Measurements from ENCODE around the gene MEGF11. TPM values are rescaled to one million over a fixed set of nuclear protein-coding genes. Genes with fewer than 3 reads are reported as not detected.

The MEGF11 gene
- total RNA-seq, 1 experiment from 2014 or later = not detected

DNA sequence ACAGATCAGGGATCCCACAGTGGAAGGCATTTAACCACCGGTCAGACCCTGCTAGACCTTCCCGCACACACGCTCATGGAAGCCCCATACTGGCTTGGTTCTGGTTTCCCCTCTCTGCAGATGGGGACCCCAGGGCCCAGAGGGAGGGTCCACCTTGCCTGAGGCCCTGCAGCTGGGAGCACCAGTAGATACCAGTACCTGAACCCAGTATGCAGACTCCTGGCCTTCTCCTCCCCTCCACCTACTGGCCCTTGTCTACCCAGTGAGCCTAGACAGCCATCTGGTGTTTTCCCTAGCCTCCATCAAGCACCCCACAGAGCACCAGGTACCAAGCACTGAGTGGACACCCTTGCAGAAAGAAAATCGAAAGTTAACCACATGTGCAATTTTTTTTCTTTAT, 65.1 kb downstream of the MEGF11 start:
- Histone ChIP-seq H3K9me2 (replicated peaks; ENCODE audit: insufficient read depth, low read length) (no peaks in the 10 kb centered on the region), H3K36me3 (ENCODE audit: insufficient read depth, low read length) (no peaks in the 10 kb centered on the region), H3K27ac (ENCODE audit: low read length) (no peak overlapping the region), H3K4me3 (ENCODE audit: low read length) (no peak overlapping the region), H3K4me2 (ENCODE audit: low read depth, low read length, poor library complexity, severe bottlenecking) (no peak overlapping the region), H3K79me2 (ENCODE audit: low read length) (no peaks in the 10 kb centered on the region), H4K20me1 (ENCODE audit: insufficient read depth, low read depth, low read length) (0 out of 2 replicates have a peak, but pooled peaks cover 3% of the 10 kb centered on the region), H3K9me3 (ENCODE audit: low read length) (no peaks in the 10 kb centered on the region), H3K4me1 (ENCODE audit: low read length) (no peaks in the 10 kb centered on the region), H3K9ac (ENCODE audit: low read length) (no peak overlapping the region), H2AFZ (ENCODE audit: low read length) (no peak overlapping the region), H3K27me3 (ENCODE audit: low read length) (no peaks in the 10 kb centered on the region)
- DNase-seq = no peak

DNA sequence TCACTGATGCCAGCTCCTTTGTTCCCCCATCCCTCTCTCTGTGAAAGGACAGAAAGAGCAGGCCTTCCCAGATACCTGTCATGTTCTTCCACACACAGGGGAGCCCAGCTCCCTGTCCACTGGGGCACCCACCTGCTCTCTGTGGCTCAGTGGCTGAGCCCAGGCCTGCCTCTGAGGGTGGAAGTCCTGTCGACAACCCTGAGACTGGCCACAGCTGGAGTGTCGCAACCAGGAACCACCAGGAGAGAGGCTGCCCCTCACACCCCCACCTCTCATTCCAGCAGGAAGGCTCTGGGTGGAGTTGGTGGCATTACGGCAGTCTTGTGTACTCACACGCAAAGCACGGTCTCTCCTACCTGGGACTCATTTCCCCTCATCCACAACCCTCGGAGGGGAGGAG, 66.3 kb downstream of the MEGF11 start:
- H2AFZ ChIP-seq (ENCODE audit: low read length) = no peak overlapping the region
- no peaks in the 10 kb centered on the region for H3K4me1 ChIP-seq (ENCODE audit: low read length)
- H3K9me3 ChIP-seq (ENCODE audit: low read length) = no peaks in the 10 kb centered on the region

DNA sequence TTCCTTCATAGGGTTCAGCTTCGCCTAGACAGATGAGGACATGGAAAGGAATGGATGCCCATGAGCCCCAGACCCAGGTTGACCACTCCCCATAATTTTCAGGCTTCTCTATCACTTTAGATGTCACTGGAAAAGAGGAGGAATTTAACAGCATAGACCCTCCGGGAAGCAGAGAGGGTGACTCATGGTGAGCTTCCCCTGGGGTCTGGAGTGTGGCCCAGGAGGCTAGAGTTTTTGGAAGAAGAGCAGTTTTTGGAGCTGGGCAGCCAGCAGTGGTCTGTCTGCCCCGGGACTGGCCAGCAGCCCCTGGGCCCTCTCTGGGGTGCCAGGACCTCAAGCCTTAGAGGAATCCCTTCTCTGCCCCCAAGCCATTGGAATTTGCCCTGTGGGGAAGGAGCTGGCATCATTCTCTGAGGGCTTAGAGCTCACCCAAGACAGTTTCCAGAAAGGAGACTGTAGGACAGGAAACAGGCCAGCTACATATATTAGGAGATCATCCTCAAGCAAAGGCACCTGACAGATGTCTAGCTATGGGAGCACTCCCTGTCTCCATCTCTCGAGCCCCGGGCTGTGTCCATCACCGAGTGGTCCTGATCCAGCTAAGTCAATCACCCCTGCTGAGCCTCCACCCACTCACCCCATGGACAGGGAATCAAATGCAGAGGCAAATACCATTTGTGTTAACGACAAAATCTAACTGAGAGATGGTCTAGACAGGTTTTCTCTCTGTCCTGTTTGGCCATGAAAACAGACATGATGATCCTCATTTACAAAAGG, 67.3 kb downstream of the MEGF11 start:
- Histone ChIP-seq H3K36me3 (ENCODE audit: insufficient read depth, low read length) (no peaks in the 10 kb centered on the region), H3K9ac (ENCODE audit: low read length) (no peak overlapping the region), H4K20me1 (ENCODE audit: insufficient read depth, low read depth, low read length) (0 out of 2 replicates have a peak, but pooled peaks cover 3% of the 10 kb centered on the region), H3K9me2 (replicated peaks; ENCODE audit: insufficient read depth, low read length) (no peaks in the 10 kb centered on the region), H2AFZ (ENCODE audit: low read length) (no peak overlapping the region), H3K4me1 (ENCODE audit: low read length) (peaks cover 6% of the 10 kb centered on the region), H3K9me3 (ENCODE audit: low read length) (no peaks in the 10 kb centered on the region), H3K4me3 (ENCODE audit: low read length) (no peak overlapping the region), H3K79me2 (ENCODE audit: low read length) (no peaks in the 10 kb centered on the region), H3K27me3 (ENCODE audit: low read length) (no peaks in the 10 kb centered on the region), H3K4me2 (ENCODE audit: low read depth, low read length, poor library complexity, severe bottlenecking) (no peak overlapping the region), H3K27ac (ENCODE audit: low read length) (no peak overlapping the region)
- no peak for DNase-seq

More for the DNA sequence above, 66.3 kb downstream of the MEGF11 start:
- no peak for DNase-seq
- Histone ChIP-seq H3K79me2 (ENCODE audit: low read length) (no peaks in the 10 kb centered on the region), H3K4me2 (ENCODE audit: low read depth, low read length, poor library complexity, severe bottlenecking) (no peak overlapping the region), H4K20me1 (ENCODE audit: insufficient read depth, low read depth, low read length) (0 out of 2 replicates have a peak, but pooled peaks cover 3% of the 10 kb centered on the region), H3K9me2 (replicated peaks; ENCODE audit: insufficient read depth, low read length) (no peaks in the 10 kb centered on the region), H3K9ac (ENCODE audit: low read length) (no peak overlapping the region), H3K27me3 (ENCODE audit: low read length) (no peaks in the 10 kb centered on the region), H3K36me3 (ENCODE audit: insufficient read depth, low read length) (no peaks in the 10 kb centered on the region), H3K27ac (ENCODE audit: low read length) (no peak overlapping the region), H3K4me3 (ENCODE audit: low read length) (no peak overlapping the region)

DNA sequence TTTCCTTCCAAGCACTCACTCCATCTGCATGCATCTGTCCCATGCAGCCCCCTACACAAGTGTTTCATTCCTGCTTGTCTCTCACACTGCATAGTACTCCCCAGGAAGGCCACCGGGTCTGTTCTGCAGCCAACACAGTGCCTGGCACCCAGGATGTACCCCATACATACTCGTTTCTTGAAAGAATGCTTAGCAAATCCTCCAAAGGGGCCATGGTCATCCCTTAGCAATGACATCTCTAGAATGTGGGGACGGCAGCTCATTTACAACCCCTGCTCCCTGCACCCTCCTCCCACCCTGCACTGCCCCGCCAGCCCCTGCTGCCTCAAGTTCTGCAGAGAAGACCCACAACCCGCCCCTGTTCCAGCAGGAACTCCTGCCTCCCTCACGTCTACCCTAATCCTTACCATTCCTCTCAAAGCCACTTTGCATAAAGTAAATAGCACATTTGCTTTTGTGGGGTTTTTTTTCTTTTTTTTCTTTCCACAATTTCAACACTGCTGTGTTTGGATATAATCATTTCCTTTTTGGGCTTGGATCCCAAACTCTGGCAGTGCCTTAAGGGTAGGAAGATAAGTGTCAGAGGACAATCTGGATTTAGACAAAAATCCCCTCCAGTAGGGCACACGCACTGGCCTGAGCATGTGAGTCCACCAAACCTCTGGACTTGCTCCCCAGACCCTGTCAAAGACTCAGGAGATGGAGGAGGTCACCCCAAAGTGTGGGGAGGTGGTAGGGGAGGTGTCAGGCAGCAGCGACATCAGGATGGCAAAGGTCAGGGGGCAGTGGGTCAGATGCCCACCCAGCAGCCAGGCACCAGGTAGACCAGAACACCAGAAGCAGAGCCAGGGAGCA, 68.4 kb downstream of the MEGF11 start:
- H3K9me2 ChIP-seq (replicated peaks; ENCODE audit: insufficient read depth, low read length) = no peaks in the 10 kb centered on the region
- H3K9ac ChIP-seq (ENCODE audit: low read length) = no peak overlapping the region
- no peak overlapping the region for H3K27ac ChIP-seq (ENCODE audit: low read length)

DNA sequence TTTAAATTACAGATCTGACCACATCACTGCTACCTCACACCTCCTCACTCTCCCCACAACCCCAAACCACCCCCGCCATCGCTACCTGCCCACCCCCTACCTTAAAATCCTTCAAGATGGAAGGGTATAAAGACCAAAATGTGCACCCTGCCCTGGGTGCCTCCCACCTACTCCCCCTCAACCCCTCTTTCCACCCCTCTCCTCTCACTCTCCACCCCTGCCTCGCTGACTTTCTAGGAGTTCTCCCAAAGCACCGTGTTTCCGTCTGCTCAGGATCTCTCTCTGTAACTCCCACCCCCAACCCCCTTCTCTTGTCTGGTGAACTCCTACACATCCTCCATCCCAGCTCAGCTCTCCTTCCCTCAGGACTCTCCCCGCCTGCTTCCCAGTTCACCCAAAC, 69.1 kb downstream of the MEGF11 start:
- no peak overlapping the region for H3K9ac ChIP-seq (ENCODE audit: low read length)
- H3K79me2 ChIP-seq (ENCODE audit: low read length) = no peaks in the 10 kb centered on the region
- DNase-seq = no peak
- H3K4me1 ChIP-seq (ENCODE audit: low read length) = peaks cover 10% of the 10 kb centered on the region
- H3K9me3 ChIP-seq (ENCODE audit: low read length) = no peaks in the 10 kb centered on the region
- H3K27me3 ChIP-seq (ENCODE audit: low read length) = no peaks in the 10 kb centered on the region
- 0 out of 2 replicates have a peak, but pooled peaks cover 3% of the 10 kb centered on the region for H4K20me1 ChIP-seq (ENCODE audit: insufficient read depth, low read depth, low read length)
- H2AFZ ChIP-seq (ENCODE audit: low read length) = no peak overlapping the region
- no peaks in the 10 kb centered on the region for H3K36me3 ChIP-seq (ENCODE audit: insufficient read depth, low read length)
- no peak overlapping the region for H3K27ac ChIP-seq (ENCODE audit: low read length)
- no peaks in the 10 kb centered on the region for H3K9me2 ChIP-seq (replicated peaks; ENCODE audit: insufficient read depth, low read length)
- H3K4me2 ChIP-seq (ENCODE audit: low read depth, low read length, poor library complexity, severe bottlenecking) = no peak overlapping the region
- H3K4me3 ChIP-seq (ENCODE audit: low read length) = no peak overlapping the region

More for the DNA sequence above, 68.4 kb downstream of the MEGF11 start:
- no peak overlapping the region for H2AFZ ChIP-seq (ENCODE audit: low read length)
- peaks cover 10% of the 10 kb centered on the region for H3K4me1 ChIP-seq (ENCODE audit: low read length)
- no peak for DNase-seq
- H4K20me1 ChIP-seq (ENCODE audit: insufficient read depth, low read depth, low read length) = 0 out of 2 replicates have a peak, but pooled peaks cover 3% of the 10 kb centered on the region
- H3K4me3 ChIP-seq (ENCODE audit: low read length) = no peak overlapping the region
- H3K27me3 ChIP-seq (ENCODE audit: low read length) = no peaks in the 10 kb centered on the region
- no peaks in the 10 kb centered on the region for H3K9me3 ChIP-seq (ENCODE audit: low read length)
- no peaks in the 10 kb centered on the region for H3K36me3 ChIP-seq (ENCODE audit: insufficient read depth, low read length)
- H3K4me2 ChIP-seq (ENCODE audit: low read depth, low read length, poor library complexity, severe bottlenecking) = no peak overlapping the region
- no peaks in the 10 kb centered on the region for H3K79me2 ChIP-seq (ENCODE audit: low read length)

DNA sequence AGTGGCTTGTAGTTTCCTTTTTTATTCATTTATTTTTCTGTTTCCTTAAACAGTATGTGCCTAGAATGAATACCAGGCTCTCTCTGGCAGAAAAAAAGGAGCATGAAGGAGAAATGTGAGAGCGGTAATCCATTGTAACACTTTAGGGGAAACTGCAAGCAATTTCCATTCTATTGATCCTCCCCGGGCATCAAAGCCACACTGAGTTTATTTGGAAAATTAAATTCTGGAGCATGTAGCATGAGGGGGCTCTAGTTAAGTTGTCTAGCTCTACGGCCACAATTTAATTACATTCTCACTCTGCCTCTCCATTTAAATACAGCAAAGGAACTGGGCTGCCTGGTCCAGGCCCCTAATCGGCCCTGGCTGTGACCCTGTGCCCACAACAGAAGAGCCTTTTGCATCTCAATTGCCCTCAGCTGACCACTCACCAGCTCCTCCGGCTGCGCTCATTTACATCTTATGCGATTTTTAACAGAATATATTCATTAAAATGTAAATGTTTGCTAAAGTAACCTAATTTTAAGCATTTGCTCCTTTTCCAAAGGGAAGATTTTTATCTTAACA, 72.9 kb downstream of the MEGF11 start:
- H3K4me3 ChIP-seq (ENCODE audit: low read length) = no peak overlapping the region
- H3K9me2 ChIP-seq (replicated peaks; ENCODE audit: insufficient read depth, low read length) = no peaks in the 10 kb centered on the region
- DNase-seq = no peak
- H3K4me1 ChIP-seq (ENCODE audit: low read length) = peaks cover 13% of the 10 kb centered on the region
- H3K79me2 ChIP-seq (ENCODE audit: low read length) = no peaks in the 10 kb centered on the region
- H3K27me3 ChIP-seq (ENCODE audit: low read length) = no peaks in the 10 kb centered on the region
- H3K27ac ChIP-seq (ENCODE audit: low read length) = no peak overlapping the region
- no peak overlapping the region for H3K4me2 ChIP-seq (ENCODE audit: low read depth, low read length, poor library complexity, severe bottlenecking)
- no peaks in the 10 kb centered on the region for H4K20me1 ChIP-seq (ENCODE audit: insufficient read depth, low read depth, low read length)
- no peaks in the 10 kb centered on the region for H3K36me3 ChIP-seq (ENCODE audit: insufficient read depth, low read length)
- H3K9me3 ChIP-seq (ENCODE audit: low read length) = no peaks in the 10 kb centered on the region
- H2AFZ ChIP-seq (ENCODE audit: low read length) = no peak overlapping the region
- no peak overlapping the region for H3K9ac ChIP-seq (ENCODE audit: low read length)

DNA sequence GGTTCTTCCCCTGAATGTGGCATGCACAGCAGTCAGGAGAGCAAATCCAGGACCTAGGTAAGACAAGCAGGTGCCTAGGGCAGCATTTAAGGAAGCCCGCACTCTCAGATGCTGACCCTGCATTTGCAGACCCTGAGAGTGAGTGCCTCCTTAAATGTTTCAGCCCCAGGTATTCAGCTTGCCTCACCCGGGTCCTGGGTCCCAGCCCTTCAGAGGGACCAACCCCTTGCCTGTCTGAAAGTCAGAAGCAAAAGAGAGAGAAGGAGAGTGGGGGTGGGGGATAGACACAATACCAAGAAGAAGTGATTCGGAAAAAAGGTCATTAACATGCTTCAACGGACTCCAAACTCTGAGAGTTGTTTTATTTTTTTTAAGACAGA, 75.0 kb downstream of the MEGF11 start:
- Histone ChIP-seq H3K4me3 (ENCODE audit: low read length) (no peak overlapping the region), H3K9me2 (replicated peaks; ENCODE audit: insufficient read depth, low read length) (no peaks in the 10 kb centered on the region), H4K20me1 (ENCODE audit: insufficient read depth, low read depth, low read length) (no peaks in the 10 kb centered on the region), H3K9ac (ENCODE audit: low read length) (no peak overlapping the region), H3K36me3 (ENCODE audit: insufficient read depth, low read length) (no peaks in the 10 kb centered on the region), H3K79me2 (ENCODE audit: low read length) (no peaks in the 10 kb centered on the region), H3K4me2 (ENCODE audit: low read depth, low read length, poor library complexity, severe bottlenecking) (no peak overlapping the region), H3K4me1 (ENCODE audit: low read length) (peaks cover 13% of the 10 kb centered on the region), H3K27ac (ENCODE audit: low read length) (no peak overlapping the region), H3K27me3 (ENCODE audit: low read length) (no peaks in the 10 kb centered on the region), H3K9me3 (ENCODE audit: low read length) (no peaks in the 10 kb centered on the region), H2AFZ (ENCODE audit: low read length) (no peak overlapping the region)
- DNase-seq = no peak

Measured in Karpas-422 (cell line).